ENCODE measurements around the gene PDE6B.

The PDE6B gene

GRCh38 chr4:658681-659667, 33.6 kb downstream of the PDE6B start:
- no peak for DNase-seq (ENCODE audit: low spot score)
- no peak for TF ChIP-seq CTCF (IDR thresholded peaks at IDR 0.05; ENCODE audit: extremely low read depth, missing control alignments)

- no peak for DNase-seq (ENCODE audit: low spot score)
- no peak for TF ChIP-seq CTCF (IDR thresholded peaks at IDR 0.05; ENCODE audit: extremely low read depth, missing control alignments)
These were observed 34.5 kb downstream of the PDE6B start for GRCh38 chr4:659851-660250.

- no peak for TF ChIP-seq CTCF (IDR thresholded peaks at IDR 0.05; ENCODE audit: extremely low read depth, missing control alignments)
- no peak for DNase-seq (ENCODE audit: low spot score)
These were observed 35.0 kb downstream of the PDE6B start for GRCh38 chr4:660401-660800.

- no peak for DNase-seq (ENCODE audit: low spot score)
- TF ChIP-seq CTCF (IDR thresholded peaks at IDR 0.05; ENCODE audit: extremely low read depth, missing control alignments), result no peak
These were observed 35.9 kb downstream of the PDE6B start for GRCh38 chr4:661231-661630.

- no peak for DNase-seq (ENCODE audit: low spot score)
These were observed 36.7 kb downstream of the PDE6B start for GRCh38 chr4:661881-662761.

GRCh38 chr4:663046-663437, 37.7 kb downstream of the PDE6B start:
- no peak for TF ChIP-seq CTCF (IDR thresholded peaks at IDR 0.05; ENCODE audit: extremely low read depth, missing control alignments)
- DNase-seq (ENCODE audit: low spot score), result no peak

More at GRCh38 chr4:661881-662761, 36.7 kb downstream of the PDE6B start:
- TF ChIP-seq CTCF (IDR thresholded peaks at IDR 0.05; ENCODE audit: extremely low read depth, missing control alignments), result no peak

Measured in GM20000 (cell line).